Jurkat, Clone E6-1 (cell line): ENCODE data around the gene ALS2CL. TPM values are rescaled to one million over a fixed set of nuclear protein-coding genes. Genes with fewer than 3 reads are reported as not detected.
"Not testable (repeated sequence)": the region's sequence is repeated elsewhere in the genome, so short reads cannot be mapped to it uniquely, and the experiment has no call there.

Experiments used
- DNase-seq: peaks from one replicate; pipeline ENCODE4 v3.0.0-alpha.2; 2011; ENCODE audit warnings: low read depth, low spot score
- H3K4me3 ChIP-seq: 2 replicates; pipeline ENCODE4 v1.5.1; 2011; ENCODE audit warnings: mild to moderate bottlenecking, low read length, control low read depth, moderate library complexity
- polyA plus RNA-seq: library from polyadenylated mRNA; unstranded; fragments of >200 nt; gene quantifications from one replicate; pipeline ENCODE4 v1.2.1, GENCODE V29; 2012; ENCODE audit warnings: missing spikeins; ENCODE audit not compliant: insufficient read length, insufficient read depth

The ALS2CL gene
- 1.6 TPM for polyA plus RNA-seq

- DNase-seq, result peak; percentile 21
- H3K4me3 ChIP-seq, result peak within 1 kb of the TSS; percentile 46
Observed at GRCh38 chr3:46693038-46693891, at the start of gene ALS2CL. ALS2CL (minus strand) TSS chr3:46693679; CDS start chr3:46689440, 4,239 bp downstream.

- DNase-seq, result no peak
- no peak overlapping the region for H3K4me3 ChIP-seq
Observed at GRCh38 chr3:46742992-46743585, 49.6 kb upstream of the ALS2CL start.

GRCh38 chr3:46739565-46739964, 46.1 kb upstream of the ALS2CL start:
- not testable (repeated sequence) for DNase-seq, H3K4me3 ChIP-seq

GRCh38 chr3:46737329-46737731, 43.9 kb upstream of the ALS2CL start:
- H3K4me3 ChIP-seq, result no peak overlapping the region
- DNase-seq, result peak; percentile 24

- no peak overlapping the region for H3K4me3 ChIP-seq
- no peak for DNase-seq
Observed at GRCh38 chr3:46736006-46736872, 42.8 kb upstream of the ALS2CL start.

GRCh38 chr3:46734773-46735172, 41.3 kb upstream of the ALS2CL start:
- no peak for DNase-seq
- H3K4me3 ChIP-seq, result no peak overlapping the region

GRCh38 chr3:46733026-46733800, 39.7 kb upstream of the ALS2CL start:
- no peak overlapping the region for H3K4me3 ChIP-seq
- no peak for DNase-seq

- DNase-seq, result no peak
- no peak overlapping the region for H3K4me3 ChIP-seq
Observed at GRCh38 chr3:46731795-46732194, 38.3 kb upstream of the ALS2CL start.

- no peak for DNase-seq
- no peak overlapping the region for H3K4me3 ChIP-seq
Observed at GRCh38 chr3:46730819-46731218, 37.3 kb upstream of the ALS2CL start.

- no peak for DNase-seq
Observed at GRCh38 chr3:46729038-46729437, 35.6 kb upstream of the ALS2CL start.

GRCh38 chr3:46725621-46726314, 32.3 kb upstream of the ALS2CL start:
- no peak for DNase-seq
- H3K4me3 ChIP-seq, result no peak overlapping the region

More at GRCh38 chr3:46729038-46729437, 35.6 kb upstream of the ALS2CL start:
- H3K4me3 ChIP-seq, result no peak overlapping the region

- H3K4me3 ChIP-seq, result no peak overlapping the region
- DNase-seq, result no peak
Observed at GRCh38 chr3:46724424-46724823, 30.9 kb upstream of the ALS2CL start.

GRCh38 chr3:46722443-46722842, 29.0 kb upstream of the ALS2CL start:
- no peak for DNase-seq
- H3K4me3 ChIP-seq, result no peak overlapping the region

GRCh38 chr3:46721009-46721408, 27.5 kb upstream of the ALS2CL start:
- no peak overlapping the region for H3K4me3 ChIP-seq
- no peak for DNase-seq

- no peak for DNase-seq
- no peak overlapping the region for H3K4me3 ChIP-seq
Observed at GRCh38 chr3:46719735-46720271, 26.3 kb upstream of the ALS2CL start.

GRCh38 chr3:46719044-46719565, 25.6 kb upstream of the ALS2CL start:
- no peak for DNase-seq
- no peak overlapping the region for H3K4me3 ChIP-seq

- no peak for DNase-seq
- H3K4me3 ChIP-seq, result no peak within 1 kb of the TSS
Observed at GRCh38 chr3:46717447-46718231, 24.2 kb upstream of the ALS2CL start, which contains the start of gene PRSS50. PRSS50 (minus strand) TSS chr3:46717869; CDS start chr3:46717824, 45 bp downstream.
